ENCODE data around the gene SLC9A9. TPM values are rescaled to one million over a fixed set of nuclear protein-coding genes. Genes with fewer than 3 reads are reported as not detected.

The SLC9A9 gene
- total RNA-seq, 2 donors from 2014 or later, result 23.6 to 31.0 TPM

DNA sequence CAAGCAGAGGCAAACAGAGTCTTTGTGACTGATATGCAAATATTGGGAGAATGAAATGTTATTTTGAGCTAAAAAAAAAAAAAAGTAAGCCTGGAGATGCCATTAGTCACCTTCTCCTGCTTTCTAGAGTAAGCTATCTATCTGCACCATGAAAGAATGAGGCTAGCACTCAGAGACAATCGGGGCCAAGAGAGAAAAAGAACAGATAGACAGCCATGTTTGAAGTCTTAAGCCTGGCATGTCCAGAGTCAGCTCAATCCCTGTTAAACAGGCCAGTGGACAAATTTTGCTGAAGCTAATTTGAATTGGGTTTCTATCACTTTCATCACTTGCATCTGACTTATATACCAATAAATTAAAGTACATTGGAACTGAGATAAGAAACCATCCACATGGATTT lies 204.4 kb downstream of the SLC9A9 start:
- TF ChIP-seq POLR2A (IDR thresholded peaks at IDR 0.05) (no peak), POLR2AphosphoS5 (IDR thresholded peaks at IDR 0.05) (no peak)
- TF ChIP-seq, protein P1, sequence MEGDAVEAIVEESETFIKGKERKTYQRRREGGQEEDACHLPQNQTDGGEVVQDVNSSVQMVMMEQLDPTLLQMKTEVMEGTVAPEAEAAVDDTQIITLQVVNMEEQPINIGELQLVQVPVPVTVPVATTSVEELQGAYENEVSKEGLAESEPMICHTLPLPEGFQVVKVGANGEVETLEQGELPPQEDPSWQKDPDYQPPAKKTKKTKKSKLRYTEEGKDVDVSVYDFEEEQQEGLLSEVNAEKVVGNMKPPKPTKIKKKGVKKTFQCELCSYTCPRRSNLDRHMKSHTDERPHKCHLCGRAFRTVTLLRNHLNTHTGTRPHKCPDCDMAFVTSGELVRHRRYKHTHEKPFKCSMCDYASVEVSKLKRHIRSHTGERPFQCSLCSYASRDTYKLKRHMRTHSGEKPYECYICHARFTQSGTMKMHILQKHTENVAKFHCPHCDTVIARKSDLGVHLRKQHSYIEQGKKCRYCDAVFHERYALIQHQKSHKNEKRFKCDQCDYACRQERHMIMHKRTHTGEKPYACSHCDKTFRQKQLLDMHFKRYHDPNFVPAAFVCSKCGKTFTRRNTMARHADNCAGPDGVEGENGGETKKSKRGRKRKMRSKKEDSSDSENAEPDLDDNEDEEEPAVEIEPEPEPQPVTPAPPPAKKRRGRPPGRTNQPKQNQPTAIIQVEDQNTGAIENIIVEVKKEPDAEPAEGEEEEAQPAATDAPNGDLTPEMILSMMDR (IDR thresholded peaks at IDR 0.05), result no peak
- WGBS, result 48% methylated on average over 1 of the region's 1 CpG
- H3K4me1 ChIP-seq (replicated peaks), result no peaks in the 10 kb centered on the region
- H3K27ac ChIP-seq, result no peak overlapping the region
- intact Hi-C loops (cut with DNase I), result loop anchor here (1.0 to 5.0 kb wide), 2 partner anchors 42 to 523 kb away; no protein-coding TSS in a partner anchor
- no peak overlapping the region for H3K4me3 ChIP-seq
- no peaks in the 10 kb centered on the region for H3K27me3 ChIP-seq (replicated peaks; ENCODE audit: insufficient read depth)
- no peak for DNase-seq (ENCODE audit: low spot score)
- H3K9me3 ChIP-seq, result no peaks in the 10 kb centered on the region
- no peaks in the 10 kb centered on the region for H3K36me3 ChIP-seq

DNA sequence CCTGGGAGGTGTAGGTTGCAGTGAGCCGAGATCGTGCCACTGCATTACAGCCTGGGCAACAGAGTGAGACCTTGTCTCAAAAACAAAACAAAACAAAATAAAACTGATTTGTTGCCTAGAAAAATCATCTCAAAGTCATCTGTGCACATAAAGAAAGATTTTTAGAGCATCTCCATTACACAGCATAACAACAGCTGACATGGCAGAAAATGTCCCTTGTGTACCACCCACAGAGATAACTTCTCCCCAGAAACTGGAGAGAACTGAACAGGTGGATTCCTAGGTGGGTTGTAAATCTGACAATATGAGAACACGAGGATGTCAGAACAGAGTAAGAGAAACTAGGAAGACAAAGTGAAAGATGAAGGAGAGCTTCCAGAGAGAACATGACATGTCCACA lies 207.5 kb downstream of the SLC9A9 start:
- 96% methylated on average over 3 of the region's 3 CpGs for WGBS
- intact Hi-C loops (cut with DNase I), result loop anchor here (5.0 kb wide), 1 partner anchor 38 kb away; no protein-coding TSS in a partner anchor
- no peak overlapping the region for H3K27ac ChIP-seq
- H3K4me1 ChIP-seq (replicated peaks), result no peaks in the 10 kb centered on the region
- no peak for DNase-seq (ENCODE audit: low spot score)
- TF ChIP-seq POLR2AphosphoS5 (IDR thresholded peaks at IDR 0.05) (no peak), POLR2A (IDR thresholded peaks at IDR 0.05) (no peak)
- TF ChIP-seq, protein P1 (IDR thresholded peaks at IDR 0.05), result no peak
- no peaks in the 10 kb centered on the region for H3K27me3 ChIP-seq (replicated peaks; ENCODE audit: insufficient read depth)
- no peaks in the 10 kb centered on the region for H3K9me3 ChIP-seq
- H3K36me3 ChIP-seq, result no peaks in the 10 kb centered on the region
- no peak overlapping the region for H3K4me3 ChIP-seq

DNA sequence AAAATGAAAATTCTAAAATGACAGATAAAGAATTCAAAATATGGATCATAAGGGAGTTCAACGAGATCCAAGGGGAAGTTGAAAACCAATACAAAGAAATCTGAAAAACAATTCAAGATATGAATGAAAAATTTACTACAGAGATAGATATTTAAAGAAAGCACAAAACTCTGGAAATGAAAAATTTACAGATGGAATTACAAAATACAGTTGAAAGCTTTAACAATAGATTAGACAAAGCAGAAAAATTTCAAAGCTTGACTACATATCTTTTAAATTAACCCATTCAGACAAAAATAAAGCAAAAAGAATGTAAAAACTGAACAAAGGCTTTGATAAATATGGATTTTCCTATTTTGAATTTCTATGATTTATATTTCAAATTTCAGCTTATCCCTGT lies 211.1 kb downstream of the SLC9A9 start:
- no peak for DNase-seq (ENCODE audit: low spot score)
- H3K4me1 ChIP-seq (replicated peaks), result no peaks in the 10 kb centered on the region
- intact Hi-C loops (cut with DNase I), result no loop called here
- 95% methylated on average over 1 of the region's 1 CpG for WGBS
- TF ChIP-seq POLR2A (IDR thresholded peaks at IDR 0.05), result no peak
- H3K9me3 ChIP-seq, result no peaks in the 10 kb centered on the region
- no peak overlapping the region for H3K27ac ChIP-seq
- no peaks in the 10 kb centered on the region for H3K27me3 ChIP-seq (replicated peaks; ENCODE audit: insufficient read depth)
- H3K36me3 ChIP-seq, result no peaks in the 10 kb centered on the region
- no peak overlapping the region for H3K4me3 ChIP-seq

DNA sequence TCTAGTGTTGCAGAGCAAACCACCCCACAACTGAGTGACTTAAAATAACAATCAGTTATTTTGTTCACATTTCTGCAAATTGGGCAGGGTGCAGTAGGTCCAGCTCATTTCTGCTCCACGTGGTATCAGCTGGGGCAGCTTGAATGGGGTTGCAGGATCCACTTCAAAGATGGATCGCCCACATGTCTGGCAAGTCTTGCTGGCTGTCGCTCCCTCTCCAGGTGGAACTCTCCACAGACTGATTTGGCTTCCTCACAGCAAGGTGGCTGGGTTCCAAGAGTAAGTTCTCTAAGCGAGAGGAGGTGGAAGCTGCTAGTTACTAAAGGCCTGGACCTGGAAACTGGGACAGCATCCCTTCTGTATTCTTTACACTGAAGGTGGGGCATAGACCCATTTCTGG lies 213.3 kb downstream of the SLC9A9 start:
- Histone ChIP-seq H3K4me1 (replicated peaks) (no peaks in the 10 kb centered on the region), H3K4me3 (no peak overlapping the region), H3K27me3 (replicated peaks; ENCODE audit: insufficient read depth) (no peaks in the 10 kb centered on the region), H3K36me3 (no peaks in the 10 kb centered on the region), H3K9me3 (no peaks in the 10 kb centered on the region), H3K27ac (no peak overlapping the region)
- TF ChIP-seq POLR2AphosphoS5 (IDR thresholded peaks at IDR 0.05) (no peak), POLR2A (IDR thresholded peaks at IDR 0.05) (no peak)
- TF ChIP-seq, protein P1 (IDR thresholded peaks at IDR 0.05), result no peak
- intact Hi-C loops (cut with DNase I), result no loop called here
- DNase-seq (ENCODE audit: low spot score), result no peak
- WGBS, result 42% methylated on average over 4 of the region's 4 CpGs

DNA sequence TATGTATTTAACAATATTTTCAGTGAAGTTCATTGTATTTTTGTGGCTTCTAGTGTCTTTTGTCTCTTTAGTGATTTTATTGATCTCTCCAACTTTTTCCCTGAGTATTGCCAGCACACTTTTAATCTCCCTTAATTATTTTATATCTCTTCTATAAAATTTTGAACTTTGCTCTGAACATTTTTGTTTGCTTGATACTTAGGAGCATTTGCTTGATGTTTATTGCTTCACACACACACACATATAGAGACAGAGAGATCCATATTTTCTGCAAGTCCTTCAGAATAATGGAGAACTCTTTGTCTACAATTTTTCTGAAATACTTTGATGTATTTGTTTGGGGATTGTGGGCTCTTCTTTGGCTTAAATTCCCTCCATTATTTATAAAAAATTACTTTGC lies 213.8 kb downstream of the SLC9A9 start:
- intact Hi-C loops (cut with DNase I), result no loop called here
- no peak for DNase-seq (ENCODE audit: low spot score)
- no peak overlapping the region for H3K27ac ChIP-seq
- H3K36me3 ChIP-seq, result no peaks in the 10 kb centered on the region
- H3K4me3 ChIP-seq, result no peak overlapping the region
- TF ChIP-seq POLR2AphosphoS5 (IDR thresholded peaks at IDR 0.05), result no peak
- TF ChIP-seq, protein P1 (IDR thresholded peaks at IDR 0.05), result no peak
- TF ChIP-seq POLR2A (IDR thresholded peaks at IDR 0.05), result no peak
- H3K4me1 ChIP-seq (replicated peaks), result no peaks in the 10 kb centered on the region
- H3K27me3 ChIP-seq (replicated peaks; ENCODE audit: insufficient read depth), result no peaks in the 10 kb centered on the region
- no peaks in the 10 kb centered on the region for H3K9me3 ChIP-seq

Data from prostate gland (tissue), 2 donors.